Measurements from ENCODE around the gene SHANK3.

The SHANK3 gene

GRCh38 chr22:50700387-50701075 is 27.9 kb downstream of the SHANK3 start:
- DNase-seq = no peak

GRCh38 chr22:50701076-50701419 is 28.4 kb downstream of the SHANK3 start:
- no peak for DNase-seq

GRCh38 chr22:50701428-50702154 is 29.0 kb downstream of the SHANK3 start:
- DNase-seq = no peak

- DNase-seq = no peak
These were observed 29.6 kb downstream of the SHANK3 start for GRCh38 chr22:50702261-50702671.

GRCh38 chr22:50702821-50703725 is 30.4 kb downstream of the SHANK3 start:
- no peak for DNase-seq

- DNase-seq = no peak
These were observed 31.3 kb downstream of the SHANK3 start for GRCh38 chr22:50703726-50704509.

- no peak for DNase-seq
These were observed 32.0 kb downstream of the SHANK3 start for GRCh38 chr22:50704510-50705218.

- DNase-seq = no peak
These were observed 32.6 kb downstream of the SHANK3 start for GRCh38 chr22:50705219-50705691.

GRCh38 chr22:50705851-50706351 is 33.3 kb downstream of the SHANK3 start:
- no peak for DNase-seq

- no peak for DNase-seq
These were observed 34.0 kb downstream of the SHANK3 start for GRCh38 chr22:50706481-50707125.

- DNase-seq = no peak
These were observed 35.9 kb downstream of the SHANK3 start for GRCh38 chr22:50708474-50708873.

- no peak for DNase-seq
These were observed 36.4 kb downstream of the SHANK3 start for GRCh38 chr22:50708996-50709395.

GRCh38 chr22:50710221-50710620 is 37.6 kb downstream of the SHANK3 start:
- no peak for DNase-seq

- no peak for DNase-seq
These were observed 38.3 kb downstream of the SHANK3 start for GRCh38 chr22:50710886-50711285.

- DNase-seq = no peak
These were observed 39.1 kb downstream of the SHANK3 start for GRCh38 chr22:50711446-50712340.

- no peak for DNase-seq
These were observed 39.9 kb downstream of the SHANK3 start for GRCh38 chr22:50712341-50713007.

GRCh38 chr22:50713008-50713385 is 40.4 kb downstream of the SHANK3 start:
- no peak for DNase-seq

- no peak for DNase-seq
These were observed 41.0 kb downstream of the SHANK3 start for GRCh38 chr22:50713571-50714056.

- no peak for DNase-seq
These were observed 41.5 kb downstream of the SHANK3 start for GRCh38 chr22:50714150-50714549.
